ENCODE measurements around the gene CABP2.

GRCh38 chr11:67524480-67524808 is 1.2 kb upstream of the CABP2 start:
- TF ChIP-seq POLR2A (IDR thresholded peaks at IDR 0.05; ENCODE audit: low read depth, low read length) (no peak), POLR2AphosphoS5 (IDR thresholded peaks at IDR 0.05; ENCODE audit: low read depth, low read length) (no peak), TAF1 (IDR thresholded peaks at IDR 0.05; ENCODE audit: borderline replicate concordance, low read depth, low read length) (no peak)
